Peyer's patch (tissue), 4 donors: Measurements from ENCODE around the gene SREK1IP1.

Experiments used
- POLR2A ChIP-seq, 2 donors: fragments of 450-650 bp; IDR thresholded peaks; one replicate each; pipeline ENCODE4 v1.5.1; 2017; ENCODE audit warnings: antibody characterized with exemption in 2 of 2, mild to moderate bottlenecking in 2 of 2, moderate library complexity in 2 of 2
- TF ChIP-seq, protein P1 (sequence below), 6 experiments: fragments of 450-650 bp in 4 of 6; fragments of 200-600 bp in 2 of 6; sonication (generic) in 1 of 6; IDR thresholded peaks; one replicate each; pipeline ENCODE4 v1.5.1; 2017 to 2019; ENCODE audit warnings: antibody characterized with exemption in 6 of 6, mild to moderate bottlenecking in 3 of 6, moderate library complexity in 1 of 6

DNA sequence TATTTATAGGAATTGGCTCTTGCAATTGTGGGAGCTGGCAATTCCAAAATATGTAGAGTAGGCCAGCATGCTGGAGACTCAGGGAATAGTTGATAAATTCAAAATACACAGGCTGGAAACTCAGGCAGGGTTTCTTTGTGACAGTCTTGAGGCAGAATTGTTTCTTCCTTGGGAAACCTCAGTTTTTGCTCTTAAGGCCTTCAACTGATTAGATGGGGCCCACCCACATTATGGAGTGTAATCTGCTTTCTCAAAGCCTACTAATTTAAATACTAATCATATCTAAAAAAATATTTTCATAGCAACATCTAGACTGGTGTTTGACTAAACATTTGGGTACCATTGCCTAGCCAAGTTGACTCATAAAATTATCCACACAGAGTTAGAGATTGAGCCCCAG, 27.8 kb upstream of the SREK1IP1 start:
- TF ChIP-seq, protein P1, sequence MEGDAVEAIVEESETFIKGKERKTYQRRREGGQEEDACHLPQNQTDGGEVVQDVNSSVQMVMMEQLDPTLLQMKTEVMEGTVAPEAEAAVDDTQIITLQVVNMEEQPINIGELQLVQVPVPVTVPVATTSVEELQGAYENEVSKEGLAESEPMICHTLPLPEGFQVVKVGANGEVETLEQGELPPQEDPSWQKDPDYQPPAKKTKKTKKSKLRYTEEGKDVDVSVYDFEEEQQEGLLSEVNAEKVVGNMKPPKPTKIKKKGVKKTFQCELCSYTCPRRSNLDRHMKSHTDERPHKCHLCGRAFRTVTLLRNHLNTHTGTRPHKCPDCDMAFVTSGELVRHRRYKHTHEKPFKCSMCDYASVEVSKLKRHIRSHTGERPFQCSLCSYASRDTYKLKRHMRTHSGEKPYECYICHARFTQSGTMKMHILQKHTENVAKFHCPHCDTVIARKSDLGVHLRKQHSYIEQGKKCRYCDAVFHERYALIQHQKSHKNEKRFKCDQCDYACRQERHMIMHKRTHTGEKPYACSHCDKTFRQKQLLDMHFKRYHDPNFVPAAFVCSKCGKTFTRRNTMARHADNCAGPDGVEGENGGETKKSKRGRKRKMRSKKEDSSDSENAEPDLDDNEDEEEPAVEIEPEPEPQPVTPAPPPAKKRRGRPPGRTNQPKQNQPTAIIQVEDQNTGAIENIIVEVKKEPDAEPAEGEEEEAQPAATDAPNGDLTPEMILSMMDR (IDR thresholded peaks at IDR 0.05), result no peak
- no peak for TF ChIP-seq POLR2A (IDR thresholded peaks at IDR 0.05)
